ENCODE results near the gene RNU1-2. TPM values are rescaled to one million over a fixed set of nuclear protein-coding genes. Genes with fewer than 3 reads are reported as not detected.
"Not testable (repeated sequence)": the region's sequence is repeated elsewhere in the genome, so short reads cannot be mapped to it uniquely, and the experiment has no call there.

RNU1-2 gene
- total RNA-seq, 4 donors from 2014 or later, result under 0.01 TPM; not detected in 3

- intact Hi-C loops (cut with DNase I; ENCODE audit: low total_unique reads) (no loop called here), in situ Hi-C loops (cut with MboI; ENCODE audit: low sequenced_read_pairs in 4 of 4) (no loop called here)
- Histone ChIP-seq H3K36me3 (peaks cover 0 to 16% of the 10 kb centered on the region in 2 donors), H3K4me3 (no peak overlapping the region), H3K27ac (no peak overlapping the region), H3K4me1 (no peaks in the 10 kb centered on the region), H3K27me3 (no peaks in the 10 kb centered on the region), H3K9me3 (no peaks in the 10 kb centered on the region)
- no peak for DNase-seq
- ATAC-seq, result no peak
- TF ChIP-seq CTCF (IDR thresholded peaks at IDR 0.05 in 4 of 5, conservative IDR thresholded peaks at IDR 0.05 in 1 of 5) (no peak), POLR2A (IDR thresholded peaks at IDR 0.05) (no peak)
Measured at GRCh38 chr1:16927256-16927655, 31.5 kb downstream of the RNU1-2 start.

DNA sequence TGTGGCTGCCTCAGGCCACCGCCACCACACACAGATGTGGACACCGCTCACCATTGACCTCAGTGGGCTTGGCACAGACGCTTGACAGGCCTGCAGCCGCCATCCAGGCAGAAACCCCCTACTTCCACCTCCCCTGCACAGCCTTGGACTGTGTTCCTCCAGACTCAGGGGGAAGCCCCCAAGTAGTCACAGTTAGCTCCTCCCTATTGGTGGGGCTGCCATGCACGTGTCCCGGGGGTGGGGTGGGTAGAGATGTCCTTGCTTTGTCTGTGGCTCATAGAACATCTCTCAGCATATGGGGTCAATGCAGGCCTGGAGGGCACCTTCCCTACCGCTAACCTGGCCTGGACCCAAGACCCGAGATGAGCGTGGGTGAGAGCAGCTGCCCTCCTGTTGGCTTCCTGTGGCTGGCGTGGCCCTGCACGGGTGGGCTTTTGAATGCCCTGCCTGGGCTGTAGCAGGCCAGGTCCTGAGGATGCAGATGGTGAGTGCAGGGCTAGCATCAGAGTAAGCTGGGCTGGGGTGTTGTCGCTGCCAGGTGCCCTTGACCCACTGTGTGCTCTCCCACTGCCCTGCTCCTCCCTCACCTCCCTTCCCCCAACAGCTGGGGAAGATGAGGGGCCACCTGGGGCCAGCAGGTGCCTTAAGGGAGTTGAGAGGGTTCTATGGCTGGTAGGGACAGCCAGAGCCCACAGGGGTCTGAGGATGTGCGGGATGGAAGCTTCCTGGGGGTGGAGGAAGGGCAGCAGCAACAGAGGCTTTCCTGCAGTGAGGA lies 32.1 kb downstream of the RNU1-2 start:
- in situ Hi-C loops (cut with MboI; ENCODE audit: low sequenced_read_pairs in 4 of 4), result no loop called here
- Histone ChIP-seq H3K27me3 (no peaks in the 10 kb centered on the region), H3K4me1 (no peaks in the 10 kb centered on the region), H3K9me3 (no peaks in the 10 kb centered on the region), H3K27ac (no peak overlapping the region), H3K4me3 (no peak overlapping the region), H3K36me3 (peaks cover 0 to 16% of the 10 kb centered on the region in 2 donors)
- ATAC-seq (no peak), DNase-seq (no peak)
- intact Hi-C loops (cut with DNase I; ENCODE audit: low total_unique reads), result no loop called here
- TF ChIP-seq CTCF (IDR thresholded peaks at IDR 0.05 in 4 of 5, conservative IDR thresholded peaks at IDR 0.05 in 1 of 5), result no peak
- TF ChIP-seq POLR2A (IDR thresholded peaks at IDR 0.05), result no peak

DNA sequence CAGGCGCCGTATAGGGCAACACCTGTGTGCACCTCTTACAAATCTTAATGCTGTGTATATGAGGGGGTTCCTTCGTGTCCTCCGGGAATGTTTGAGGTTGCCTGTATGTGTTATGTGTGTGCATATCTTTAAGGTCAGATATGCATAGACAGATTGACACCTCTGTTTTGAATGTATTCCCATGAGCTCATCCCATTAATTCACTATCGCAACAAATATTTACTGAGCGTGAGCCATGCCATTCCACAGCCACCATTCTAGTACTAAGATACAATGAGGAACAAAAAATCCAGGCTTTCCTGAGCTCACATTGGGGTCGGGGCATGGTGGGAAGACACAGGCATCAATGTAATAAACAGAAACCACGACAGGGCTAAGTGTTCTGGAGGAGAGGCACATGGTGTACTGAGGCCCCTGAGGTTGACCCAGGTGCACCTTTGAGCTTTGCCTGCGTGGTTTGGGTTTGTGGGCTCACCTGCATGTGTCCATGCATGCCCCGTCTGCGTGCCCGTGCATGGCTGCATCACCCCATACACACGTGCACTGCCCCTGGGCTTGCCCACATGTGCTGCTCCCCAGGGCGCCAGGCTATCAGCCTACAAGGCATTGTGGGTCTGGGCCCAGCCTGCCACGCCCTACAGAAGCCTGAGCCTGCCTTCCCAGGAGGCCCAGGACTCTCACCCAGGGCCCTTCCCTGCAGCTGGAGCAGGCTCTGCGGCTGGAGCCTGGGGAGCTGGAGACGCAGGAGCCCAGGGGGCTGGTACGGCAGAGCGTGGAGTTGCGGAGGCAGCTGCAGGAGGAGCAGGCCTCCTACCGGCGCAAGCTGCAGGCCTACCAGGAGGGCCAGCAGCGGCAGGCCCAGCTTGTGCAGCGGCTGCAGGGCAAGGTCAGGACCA lies 33.6 kb downstream of the RNU1-2 start:
- H3K36me3 ChIP-seq, result peaks cover 0 to 16% of the 10 kb centered on the region in 2 donors
- H3K4me1 ChIP-seq; intact Hi-C loops (cut with DNase I; ENCODE audit: low total_unique reads); H3K4me3 ChIP-seq; H3K27me3 ChIP-seq; ATAC-seq; in situ Hi-C loops (cut with MboI; ENCODE audit: low sequenced_read_pairs in 4 of 4); H3K27ac ChIP-seq; DNase-seq; H3K9me3 ChIP-seq: not testable (repeated sequence)

DNA sequence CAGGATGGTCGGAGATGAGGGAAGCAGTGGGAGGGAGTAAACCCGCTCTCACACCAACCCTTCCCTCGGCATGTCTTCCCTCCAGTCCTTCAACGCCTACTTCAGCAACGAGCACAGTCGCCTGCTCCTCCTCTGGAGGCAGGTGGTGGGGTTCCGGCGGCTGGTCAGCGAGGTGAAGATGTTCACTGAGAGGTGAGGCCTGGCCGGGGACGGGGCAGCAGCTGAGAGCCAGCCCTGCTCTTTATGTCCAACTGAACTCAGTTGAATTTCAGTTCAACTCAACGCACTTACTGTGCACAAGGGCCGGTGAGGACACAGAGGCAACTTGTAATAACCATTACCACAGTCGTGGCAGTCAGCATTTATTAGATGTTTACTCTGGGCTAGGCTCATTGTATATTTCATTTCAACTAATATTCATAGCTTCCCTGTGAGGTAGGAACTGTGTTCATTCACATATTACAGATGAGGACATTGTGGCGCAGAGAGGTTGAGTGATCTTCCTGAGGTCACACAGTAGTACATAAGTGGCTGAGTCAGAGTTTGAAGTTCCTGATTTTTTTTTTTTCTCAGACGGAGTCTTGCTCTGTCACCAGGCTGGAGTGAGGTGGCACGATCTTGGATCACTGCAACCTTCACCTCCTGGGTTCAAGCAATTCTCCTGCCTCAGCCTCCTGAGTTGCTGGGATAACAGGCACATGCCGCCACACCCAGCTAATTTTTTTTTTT lies 35.6 kb downstream of the RNU1-2 start:
- H3K4me1 ChIP-seq; intact Hi-C loops (cut with DNase I; ENCODE audit: low total_unique reads); H3K27ac ChIP-seq; DNase-seq; H3K9me3 ChIP-seq; H3K4me3 ChIP-seq; in situ Hi-C loops (cut with MboI; ENCODE audit: low sequenced_read_pairs in 4 of 4); H3K27me3 ChIP-seq; ATAC-seq: not testable (repeated sequence)
- peaks cover 0 to 24% of the 10 kb centered on the region in 2 donors for H3K36me3 ChIP-seq

DNA sequence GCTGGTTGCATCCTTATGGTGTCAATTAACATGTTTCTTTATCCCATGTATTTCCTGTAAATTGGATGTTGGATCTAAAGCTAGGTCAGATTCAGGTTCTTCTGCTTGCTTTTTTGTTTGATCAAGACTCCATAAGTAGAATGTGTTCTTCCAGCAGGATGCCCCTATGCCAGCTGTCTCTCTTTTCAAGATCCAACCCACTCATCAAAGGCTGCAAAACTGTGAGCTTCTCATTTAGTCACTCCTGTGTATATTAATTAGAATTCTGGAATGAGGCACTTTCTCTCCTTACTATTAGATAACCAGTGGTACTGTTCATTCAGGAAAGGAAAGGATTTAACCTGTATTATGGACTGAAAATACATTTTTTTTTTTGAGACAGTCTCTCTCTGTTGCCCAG lies 38.2 kb downstream of the RNU1-2 start:
- H3K27me3 ChIP-seq; H3K9me3 ChIP-seq; intact Hi-C loops (cut with DNase I; ENCODE audit: low total_unique reads); H3K4me1 ChIP-seq; in situ Hi-C loops (cut with MboI; ENCODE audit: low sequenced_read_pairs in 4 of 4); H3K4me3 ChIP-seq; H3K27ac ChIP-seq; DNase-seq; ATAC-seq: not testable (repeated sequence)
- peaks cover 0 to 39% of the 10 kb centered on the region in 2 donors for H3K36me3 ChIP-seq

GRCh38 chr1:16936580-16936979 lies 40.8 kb downstream of the RNU1-2 start:
- H3K4me1 ChIP-seq; DNase-seq; H3K9me3 ChIP-seq; ATAC-seq; H3K27ac ChIP-seq; H3K27me3 ChIP-seq; intact Hi-C loops (cut with DNase I; ENCODE audit: low total_unique reads); in situ Hi-C loops (cut with MboI; ENCODE audit: low sequenced_read_pairs in 4 of 4); H3K4me3 ChIP-seq: not testable (repeated sequence)
- peaks cover 0 to 26% of the 10 kb centered on the region in 2 donors for H3K36me3 ChIP-seq

Data from gastrocnemius medialis (tissue), 4 donors.